Thymus (tissue), 11 donors: ENCODE measurements around the gene FGF21. TPM values are rescaled to one million over a fixed set of nuclear protein-coding genes. Genes with fewer than 3 reads are reported as not detected.
"Not testable (repeated sequence)": the region's sequence is repeated elsewhere in the genome, so short reads cannot be mapped to it uniquely, and the experiment has no call there.

Experiments used
- DNase-seq, 9 donors: peaks; one replicate each; pipeline ENCODE4 v3.0.0-alpha.2; 2013; ENCODE audit warnings: low spot score in 9 of 9, low read depth in 6 of 9, missing footprints in 1 of 9
- H3K27ac ChIP-seq, 2 donors: one replicate each; pipeline ENCODE4 v1.5.1; 2013; ENCODE audit warnings: control low read depth in 1 of 2, low read depth in 1 of 2, low read length in 1 of 2, mild to moderate bottlenecking in 1 of 2, moderate library complexity in 1 of 2
- H3K27me3 ChIP-seq, 2 donors: one replicate each; pipeline ENCODE4 v1.5.1; 2013; ENCODE audit warnings: low read length in 1 of 2; ENCODE audit not compliant: control insufficient read depth in 2 of 2, insufficient read depth in 1 of 2
- H3K36me3 ChIP-seq, 2 donors: one replicate each; pipeline ENCODE4 v1.5.1; 2013; ENCODE audit warnings: low read length in 1 of 2, mild to moderate bottlenecking in 1 of 2, moderate library complexity in 1 of 2; ENCODE audit not compliant: control insufficient read depth in 2 of 2, insufficient read depth in 2 of 2
- H3K4me1 ChIP-seq, 2 donors: one replicate each; pipeline ENCODE4 v1.5.1; 2013; ENCODE audit warnings: low read length in 2 of 2; ENCODE audit not compliant: control insufficient read depth in 2 of 2, insufficient read depth in 2 of 2
- H3K4me3 ChIP-seq, 2 donors: one replicate each; pipeline ENCODE4 v1.5.1; 2013; ENCODE audit warnings: low read length in 2 of 2, control low read depth in 1 of 2, mild to moderate bottlenecking in 1 of 2
- H3K9me3 ChIP-seq, 2 donors: one replicate each; pipeline ENCODE4 v1.5.1; 2013; ENCODE audit warnings: low read length in 1 of 2, mild to moderate bottlenecking in 1 of 2; ENCODE audit not compliant: control insufficient read depth in 2 of 2, insufficient read depth in 1 of 2
- WGBS: extraction: QIAGEN DNeasy Blood & Tissue Kit; methylation state at CpG from one replicate; pipeline ENCODE4 v1.1.7; 2013; 5-methylcytosine and 5-hydroxymethylcytosine counted together
- polyA plus RNA-seq: library from polyadenylated mRNA; stranded (reverse); fragments of 200-250 nt; gene quantifications from one replicate; pipeline ENCODE4 v1.2.3, GENCODE V29; 2013
- total RNA-seq: library from RNA; stranded (reverse); fragments of 120-200 nt; gene quantifications from one replicate; pipeline ENCODE4 v1.2.4, GENCODE V29; 2013
- donor health status: healthy.

FGF21 gene
- total and polyA plus RNA-seq, 2 donors: 0.11 TPM; not detected in 1

GRCh38 chr19:48757741-48758144 is 2.4 kb downstream of the FGF21 start:
- Histone ChIP-seq H3K9me3 (no peaks in the 10 kb centered on the region), H3K27ac (no peak overlapping the region), H3K4me1 (peaks cover 3 to 12% of the 10 kb centered on the region in 2 donors), H3K27me3 (peaks cover 13 to 71% of the 10 kb centered on the region in 2 donors), H3K4me3 (no peak overlapping the region), H3K36me3 (no peaks in the 10 kb centered on the region)
- 93% methylated on average over 14 of the region's 14 CpGs for WGBS
- DNase-seq: no peak

GRCh38 chr19:48760504-48761205 is 5.3 kb downstream of the FGF21 start:
- no peak overlapping the region for H3K27ac ChIP-seq
- 50% methylated on average over 16 of the region's 16 CpGs for WGBS

GRCh38 chr19:48765816-48766215 is 10.5 kb downstream of the FGF21 start:
- DNase-seq, H3K27ac ChIP-seq, H3K4me1 ChIP-seq, H3K36me3 ChIP-seq, H3K9me3 ChIP-seq, H3K4me3 ChIP-seq: not testable (repeated sequence)
- peaks cover 0 to 35% of the 10 kb centered on the region in 2 donors for H3K27me3 ChIP-seq
- 74% methylated on average over 5 of the region's 5 CpGs for WGBS

More at GRCh38 chr19:48760504-48761205, 5.3 kb downstream of the FGF21 start:
- H3K27me3 ChIP-seq: peaks cover 0 to 47% of the 10 kb centered on the region in 2 donors
- H3K9me3 ChIP-seq: no peaks in the 10 kb centered on the region
- H3K36me3 ChIP-seq: no peaks in the 10 kb centered on the region
- no peak for DNase-seq
- H3K4me3 ChIP-seq: no peak overlapping the region
- peaks cover 0 to 4% of the 10 kb centered on the region in 2 donors for H3K4me1 ChIP-seq

GRCh38 chr19:48768171-48768753 is 12.9 kb downstream of the FGF21 start:
- WGBS: 60% methylated on average over 6 of the region's 6 CpGs
- H3K27ac ChIP-seq, H3K4me1 ChIP-seq, H3K9me3 ChIP-seq, H3K4me3 ChIP-seq, H3K36me3 ChIP-seq, DNase-seq: not testable (repeated sequence)
- peaks cover 0 to 18% of the 10 kb centered on the region in 2 donors for H3K27me3 ChIP-seq

- no peak for DNase-seq
- H3K27me3 ChIP-seq: peaks cover 0 to 18% of the 10 kb centered on the region in 2 donors
- 89% methylated on average over 11 of the region's 11 CpGs for WGBS
- H3K4me1 ChIP-seq: no peaks in the 10 kb centered on the region
- no peaks in the 10 kb centered on the region for H3K9me3 ChIP-seq
- no peak overlapping the region for H3K27ac ChIP-seq
- H3K36me3 ChIP-seq: no peaks in the 10 kb centered on the region
- H3K4me3 ChIP-seq: no peak overlapping the region
Measured at GRCh38 chr19:48768994-48769713, 13.8 kb downstream of the FGF21 start.

- Histone ChIP-seq H3K36me3 (no peaks in the 10 kb centered on the region), H3K9me3 (no peaks in the 10 kb centered on the region), H3K27ac (no peak overlapping the region), H3K27me3 (peaks cover 0 to 17% of the 10 kb centered on the region in 2 donors), H3K4me3 (no peak overlapping the region), H3K4me1 (no peaks in the 10 kb centered on the region)
- no peak for DNase-seq
- 83% methylated on average over 7 of the region's 7 CpGs for WGBS
Measured at GRCh38 chr19:48770266-48770665, 14.9 kb downstream of the FGF21 start.

GRCh38 chr19:48770734-48771472 is 15.6 kb downstream of the FGF21 start:
- Histone ChIP-seq H3K4me1 (no peaks in the 10 kb centered on the region), H3K9me3 (no peaks in the 10 kb centered on the region), H3K27ac (no peak overlapping the region), H3K27me3 (peaks cover 0 to 16% of the 10 kb centered on the region in 2 donors), H3K4me3 (no peak overlapping the region), H3K36me3 (no peaks in the 10 kb centered on the region)
- DNase-seq: no peak
- WGBS: 89% methylated on average over 20 of the region's 20 CpGs

GRCh38 chr19:48772503-48772953 is 17.2 kb downstream of the FGF21 start:
- 94% methylated on average over 13 of the region's 13 CpGs for WGBS
- no peaks in the 10 kb centered on the region for H3K4me1 ChIP-seq
- no peak for DNase-seq
- no peaks in the 10 kb centered on the region for H3K36me3 ChIP-seq
- H3K27ac ChIP-seq: no peak overlapping the region
- H3K4me3 ChIP-seq: no peak overlapping the region
- peaks cover 0 to 13% of the 10 kb centered on the region in 2 donors for H3K27me3 ChIP-seq
- H3K9me3 ChIP-seq: no peaks in the 10 kb centered on the region
